HL-60 (cell line): Measurements from ENCODE around the gene SCYL3.
A peak's percentile ranks its signal among the peaks of the same experiment; 100 is the strongest.

ENCODE experiments used
- DNase-seq, 2 experiments: peaks; one replicate each; pipeline ENCODE4 v3.0.0-alpha.2; 2010 to 2020; ENCODE audit warnings: low read depth in 1 of 2, low spot score in 1 of 2
- H3K27ac ChIP-seq: fragments of 250-450 bp; sonication (Bioruptor Pico); replicated peaks from 2 replicates; pipeline ENCODE4 v1.5.1; 2020; ENCODE audit warnings: mild to moderate bottlenecking, moderate library complexity
- H3K27me3 ChIP-seq: fragments of 250-450 bp; sonication (Bioruptor Pico); 2 replicates; pipeline ENCODE4 v1.5.1; 2021; ENCODE audit warnings: mild to moderate bottlenecking, moderate library complexity; ENCODE audit not compliant: insufficient read depth, poor library complexity, severe bottlenecking
- H3K4me3 ChIP-seq: replicated peaks from 2 replicates; pipeline ENCODE4 v1.5.1; 2011; ENCODE audit warnings: mild to moderate bottlenecking, control low read depth, low read length; ENCODE audit not compliant: insufficient read depth
- GABPA ChIP-seq: IDR thresholded peaks from 2 replicates; pipeline ENCODE4 v1.6.1; 2012; ENCODE audit warnings: low read depth
- POLR2AphosphoS5 ChIP-seq: IDR thresholded peaks from 2 replicates; pipeline ENCODE4 v1.6.1; 2012; ENCODE audit warnings: low read depth
- SPI1 ChIP-seq: IDR thresholded peaks from 2 replicates; pipeline ENCODE4 v1.6.1; 2012; ENCODE audit warnings: low read depth, mild to moderate bottlenecking, borderline replicate concordance
- TF ChIP-seq, protein P1 (sequence below): IDR thresholded peaks from 2 replicates; pipeline ENCODE4 v1.6.1; 2012; ENCODE audit warnings: low read depth; ENCODE audit not compliant: insufficient replicate concordance
- TF ChIP-seq, protein P2 (sequence below): IDR thresholded peaks from one replicate; pipeline ENCODE4 v1.5.1; 2011; ENCODE audit warnings: low read length, control low read depth, inconsistent platforms; ENCODE audit not compliant: insufficient read depth

SCYL3 gene

DNA sequence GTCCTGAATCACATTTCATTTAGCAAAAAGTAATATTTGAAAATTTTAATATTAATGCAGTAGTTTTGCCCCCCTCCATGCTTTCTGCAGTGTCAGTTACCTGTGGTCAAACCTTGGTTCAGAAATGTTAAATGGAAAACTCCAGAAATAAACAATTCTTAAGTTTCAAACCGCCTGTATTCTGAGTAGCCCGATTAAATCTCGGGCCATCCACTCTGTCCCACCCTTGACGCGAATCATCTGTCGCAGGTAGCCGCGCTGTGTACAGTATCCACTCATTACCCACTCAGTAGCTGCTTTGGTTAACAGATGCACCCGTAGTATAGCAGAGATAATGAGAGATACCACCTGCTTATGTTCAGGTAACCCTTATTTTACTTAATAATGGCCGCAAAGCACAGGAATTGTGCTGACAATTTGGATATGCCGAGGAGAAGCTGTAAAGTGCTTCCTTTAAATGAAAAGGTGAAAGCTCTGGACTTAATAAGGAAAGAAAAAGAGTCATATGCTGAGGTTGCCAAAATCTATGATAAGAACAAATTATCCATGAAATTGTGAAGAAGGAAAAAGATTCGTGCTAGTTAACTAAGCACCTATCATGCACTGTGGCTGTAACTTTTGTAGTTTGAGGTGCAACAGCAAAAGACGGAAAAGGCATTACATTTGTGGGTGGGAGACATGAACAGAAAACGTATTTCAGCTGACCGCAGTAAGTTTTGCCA lies 889 bp upstream of the SCYL3 start:
- TF ChIP-seq SPI1 (no peak), POLR2AphosphoS5 (no peak)
- TF ChIP-seq, protein P1, sequence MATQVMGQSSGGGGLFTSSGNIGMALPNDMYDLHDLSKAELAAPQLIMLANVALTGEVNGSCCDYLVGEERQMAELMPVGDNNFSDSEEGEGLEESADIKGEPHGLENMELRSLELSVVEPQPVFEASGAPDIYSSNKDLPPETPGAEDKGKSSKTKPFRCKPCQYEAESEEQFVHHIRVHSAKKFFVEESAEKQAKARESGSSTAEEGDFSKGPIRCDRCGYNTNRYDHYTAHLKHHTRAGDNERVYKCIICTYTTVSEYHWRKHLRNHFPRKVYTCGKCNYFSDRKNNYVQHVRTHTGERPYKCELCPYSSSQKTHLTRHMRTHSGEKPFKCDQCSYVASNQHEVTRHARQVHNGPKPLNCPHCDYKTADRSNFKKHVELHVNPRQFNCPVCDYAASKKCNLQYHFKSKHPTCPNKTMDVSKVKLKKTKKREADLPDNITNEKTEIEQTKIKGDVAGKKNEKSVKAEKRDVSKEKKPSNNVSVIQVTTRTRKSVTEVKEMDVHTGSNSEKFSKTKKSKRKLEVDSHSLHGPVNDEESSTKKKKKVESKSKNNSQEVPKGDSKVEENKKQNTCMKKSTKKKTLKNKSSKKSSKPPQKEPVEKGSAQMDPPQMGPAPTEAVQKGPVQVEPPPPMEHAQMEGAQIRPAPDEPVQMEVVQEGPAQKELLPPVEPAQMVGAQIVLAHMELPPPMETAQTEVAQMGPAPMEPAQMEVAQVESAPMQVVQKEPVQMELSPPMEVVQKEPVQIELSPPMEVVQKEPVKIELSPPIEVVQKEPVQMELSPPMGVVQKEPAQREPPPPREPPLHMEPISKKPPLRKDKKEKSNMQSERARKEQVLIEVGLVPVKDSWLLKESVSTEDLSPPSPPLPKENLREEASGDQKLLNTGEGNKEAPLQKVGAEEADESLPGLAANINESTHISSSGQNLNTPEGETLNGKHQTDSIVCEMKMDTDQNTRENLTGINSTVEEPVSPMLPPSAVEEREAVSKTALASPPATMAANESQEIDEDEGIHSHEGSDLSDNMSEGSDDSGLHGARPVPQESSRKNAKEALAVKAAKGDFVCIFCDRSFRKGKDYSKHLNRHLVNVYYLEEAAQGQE = no peak
- TF ChIP-seq, protein P2, sequence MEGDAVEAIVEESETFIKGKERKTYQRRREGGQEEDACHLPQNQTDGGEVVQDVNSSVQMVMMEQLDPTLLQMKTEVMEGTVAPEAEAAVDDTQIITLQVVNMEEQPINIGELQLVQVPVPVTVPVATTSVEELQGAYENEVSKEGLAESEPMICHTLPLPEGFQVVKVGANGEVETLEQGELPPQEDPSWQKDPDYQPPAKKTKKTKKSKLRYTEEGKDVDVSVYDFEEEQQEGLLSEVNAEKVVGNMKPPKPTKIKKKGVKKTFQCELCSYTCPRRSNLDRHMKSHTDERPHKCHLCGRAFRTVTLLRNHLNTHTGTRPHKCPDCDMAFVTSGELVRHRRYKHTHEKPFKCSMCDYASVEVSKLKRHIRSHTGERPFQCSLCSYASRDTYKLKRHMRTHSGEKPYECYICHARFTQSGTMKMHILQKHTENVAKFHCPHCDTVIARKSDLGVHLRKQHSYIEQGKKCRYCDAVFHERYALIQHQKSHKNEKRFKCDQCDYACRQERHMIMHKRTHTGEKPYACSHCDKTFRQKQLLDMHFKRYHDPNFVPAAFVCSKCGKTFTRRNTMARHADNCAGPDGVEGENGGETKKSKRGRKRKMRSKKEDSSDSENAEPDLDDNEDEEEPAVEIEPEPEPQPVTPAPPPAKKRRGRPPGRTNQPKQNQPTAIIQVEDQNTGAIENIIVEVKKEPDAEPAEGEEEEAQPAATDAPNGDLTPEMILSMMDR = no peak
- no peak for DNase-seq
- Histone ChIP-seq H3K27me3 (no peaks in the 10 kb centered on the region), H3K4me3 (peak overlapping the region; percentile 37), H3K27ac (peak overlapping the region; percentile 100)

DNA sequence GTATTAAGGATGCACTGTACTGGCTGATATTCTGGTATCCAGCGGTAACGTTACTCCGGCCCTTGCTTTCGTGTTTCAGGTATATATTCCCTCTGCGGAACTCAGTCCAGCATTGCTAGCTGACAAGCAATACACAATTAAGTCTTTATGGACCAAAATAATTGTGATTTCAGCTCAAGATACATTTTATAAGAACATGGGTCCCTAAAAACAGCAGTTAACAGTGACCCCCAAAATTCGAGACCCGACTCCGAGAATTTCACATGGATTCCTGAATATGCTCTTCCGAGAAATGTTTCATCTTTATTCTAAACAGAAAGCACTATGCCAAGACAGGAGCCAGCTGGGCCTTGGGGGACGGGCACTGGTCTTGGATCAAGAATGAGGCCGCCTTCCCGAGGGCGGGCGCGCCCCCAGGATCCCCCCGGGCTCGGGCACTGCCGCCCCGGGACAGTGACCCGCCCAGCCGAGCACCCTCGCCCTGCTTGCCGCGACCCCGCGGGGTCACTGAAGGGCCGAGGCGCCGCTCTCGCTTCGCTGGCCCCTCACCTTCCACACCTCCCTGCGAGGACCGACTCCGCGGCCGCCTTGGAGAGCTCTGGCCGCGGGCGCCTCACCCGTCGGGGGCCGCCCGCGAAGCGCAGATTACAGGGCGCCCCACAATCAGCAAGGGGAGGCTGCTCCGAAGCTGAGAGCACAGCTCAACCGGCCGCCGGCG lies 610 bp downstream of the SCYL3 start:
- Histone ChIP-seq H3K4me3 (peak overlapping the region; percentile 86), H3K27ac (peak overlapping the region; percentile 100), H3K27me3 (no peaks in the 10 kb centered on the region)
- DNase-seq = peak in 1 of 2 experiments; percentile 9
- no peak for TF ChIP-seq POLR2AphosphoS5
- TF ChIP-seq, protein P1 = no peak
- TF ChIP-seq SPI1 = no peak
- TF ChIP-seq, protein P2 = no peak
- TF ChIP-seq GABPA = no peak

DNA sequence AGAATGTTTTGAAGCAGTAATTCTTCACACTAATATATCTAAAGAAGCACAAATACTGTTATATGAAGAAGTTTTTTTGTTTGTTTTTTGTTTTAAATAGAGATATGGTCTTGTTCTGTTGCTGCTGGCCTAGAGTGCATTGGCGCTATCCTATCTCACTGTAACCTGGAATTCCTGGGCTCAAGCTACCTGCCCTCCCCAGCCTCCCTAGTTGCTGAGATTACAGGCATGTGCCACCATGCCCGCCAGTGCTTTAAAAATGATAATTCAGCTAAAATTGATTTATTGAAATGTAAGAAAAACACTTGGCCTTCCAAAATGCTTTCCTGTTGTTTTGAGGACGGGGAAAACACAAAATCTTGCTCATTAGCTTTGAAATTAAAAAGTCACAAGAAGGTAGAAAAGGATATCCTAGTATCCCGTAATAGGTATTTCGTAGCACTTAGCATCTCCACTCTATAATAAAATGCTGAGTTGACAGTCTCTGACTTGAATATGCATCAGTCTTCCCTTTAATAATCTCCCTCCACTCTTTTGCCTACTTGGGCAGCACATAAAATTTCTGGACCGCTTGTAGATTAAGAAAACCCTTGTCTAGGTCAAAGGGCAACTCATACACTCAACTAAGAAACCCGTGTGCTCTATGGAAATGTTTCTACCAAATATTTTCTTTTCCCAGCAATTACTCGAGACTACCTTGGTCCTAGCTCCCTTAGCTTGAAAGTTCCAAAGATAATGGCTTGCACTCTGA lies 1.3 kb downstream of the SCYL3 start:
- H3K27ac ChIP-seq = no peak overlapping the region; the same call in 1 of the 2 replicates
- no peak for DNase-seq
- H3K4me3 ChIP-seq = peak overlapping the region; percentile 86
- no peaks in the 10 kb centered on the region for H3K27me3 ChIP-seq
- no peak for TF ChIP-seq GABPA
- no peak for TF ChIP-seq SPI1
- TF ChIP-seq, protein P1 = no peak
- TF ChIP-seq POLR2AphosphoS5 = no peak
- TF ChIP-seq, protein P2 = no peak
